ENCODE data around the gene FZD7. TPM values are rescaled to one million over a fixed set of nuclear protein-coding genes. Genes with fewer than 3 reads are reported as not detected.
A peak's percentile ranks its signal among the peaks of the same experiment; 100 is the strongest.

FZD7 gene
- total RNA-seq, 1 donor: 11.6 TPM

GRCh38 chr2:202009019-202009481 lies 24.6 kb upstream of the FZD7 start:
- no peak for DNase-seq (ENCODE audit: low read depth in 2 of 3, low spot score in 2 of 3)

DNA sequence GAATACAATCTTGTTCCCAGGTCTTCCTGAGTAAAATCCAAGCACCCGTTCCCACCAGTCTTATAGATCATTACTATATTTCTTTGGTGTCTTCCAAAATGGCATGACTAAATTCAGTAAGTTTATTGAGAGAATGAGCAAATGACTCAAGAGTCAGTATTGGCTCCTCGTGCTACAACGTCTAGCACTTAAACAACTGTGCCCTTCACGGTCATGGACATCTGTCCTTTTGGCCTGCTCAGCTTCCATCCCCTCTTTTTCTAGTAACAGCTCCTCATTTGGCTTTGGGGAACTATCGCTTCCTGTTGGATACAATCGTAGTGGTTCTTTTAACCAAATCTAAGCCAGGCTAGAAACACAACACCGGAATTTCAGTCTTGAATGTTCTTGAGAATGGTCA lies 24.1 kb upstream of the FZD7 start:
- DNase-seq (ENCODE audit: low read depth in 2 of 3, low spot score in 2 of 3): no peak

DNA sequence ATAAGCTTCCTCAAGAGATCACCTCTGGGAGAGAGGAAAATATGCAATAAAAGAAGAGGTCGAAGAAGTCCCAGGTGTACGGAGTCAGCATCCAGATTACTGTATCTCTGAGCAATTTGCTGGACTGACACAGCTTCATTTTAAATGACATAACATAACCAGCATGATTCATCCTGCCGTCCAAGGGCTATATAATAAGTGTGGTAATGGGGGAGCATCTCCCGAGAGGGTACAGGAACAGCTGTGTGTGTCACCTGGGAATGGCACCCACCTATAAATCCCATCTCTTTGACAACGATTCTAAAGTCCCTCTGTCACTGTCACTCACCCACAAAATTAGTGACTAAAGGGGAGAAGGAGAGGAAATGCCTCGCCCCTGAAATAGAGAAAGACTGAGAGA lies 19.3 kb upstream of the FZD7 start:
- DNase-seq (ENCODE audit: low read depth in 2 of 3, low spot score in 2 of 3): no peak

GRCh38 chr2:202014759-202015211 lies 18.9 kb upstream of the FZD7 start:
- DNase-seq (ENCODE audit: low read depth in 2 of 3, low spot score in 2 of 3): no peak

DNA sequence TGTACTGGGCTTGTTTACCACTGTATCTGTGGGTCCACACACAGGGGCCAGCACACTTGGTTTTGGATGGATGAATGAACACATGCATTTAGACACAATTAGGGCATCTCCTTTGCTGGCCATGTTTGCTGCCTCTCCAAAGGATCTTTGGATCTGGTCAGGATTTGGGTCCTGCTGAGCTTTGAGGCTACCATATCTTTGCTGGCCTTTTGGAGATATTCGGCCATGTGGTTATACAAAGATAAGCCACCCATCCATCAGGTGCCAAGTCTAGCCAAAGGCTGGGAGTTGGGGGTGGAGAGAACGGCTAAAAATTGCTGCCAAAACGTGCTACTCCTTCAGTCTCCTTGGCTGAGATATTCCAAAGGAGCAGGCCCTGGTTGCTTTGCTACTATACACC lies 18.2 kb upstream of the FZD7 start:
- DNase-seq (ENCODE audit: low read depth in 2 of 3, low spot score in 2 of 3): no peak

- no peak for DNase-seq (ENCODE audit: low read depth in 2 of 3, low spot score in 2 of 3)
Observed at GRCh38 chr2:202016579-202017227, 17.0 kb upstream of the FZD7 start.

GRCh38 chr2:202017940-202018339 lies 15.7 kb upstream of the FZD7 start:
- no peak for DNase-seq (ENCODE audit: low read depth in 2 of 3, low spot score in 2 of 3)

- DNase-seq (ENCODE audit: low read depth in 2 of 3, low spot score in 2 of 3): no peak
Observed at GRCh38 chr2:202018950-202019349, 14.7 kb upstream of the FZD7 start.

- no peak for DNase-seq (ENCODE audit: low read depth in 2 of 3, low spot score in 2 of 3)
Observed at GRCh38 chr2:202019689-202020450, 13.8 kb upstream of the FZD7 start.

GRCh38 chr2:202022755-202023154 lies 10.9 kb upstream of the FZD7 start:
- no peak for DNase-seq (ENCODE audit: low read depth in 2 of 3, low spot score in 2 of 3)

DNA sequence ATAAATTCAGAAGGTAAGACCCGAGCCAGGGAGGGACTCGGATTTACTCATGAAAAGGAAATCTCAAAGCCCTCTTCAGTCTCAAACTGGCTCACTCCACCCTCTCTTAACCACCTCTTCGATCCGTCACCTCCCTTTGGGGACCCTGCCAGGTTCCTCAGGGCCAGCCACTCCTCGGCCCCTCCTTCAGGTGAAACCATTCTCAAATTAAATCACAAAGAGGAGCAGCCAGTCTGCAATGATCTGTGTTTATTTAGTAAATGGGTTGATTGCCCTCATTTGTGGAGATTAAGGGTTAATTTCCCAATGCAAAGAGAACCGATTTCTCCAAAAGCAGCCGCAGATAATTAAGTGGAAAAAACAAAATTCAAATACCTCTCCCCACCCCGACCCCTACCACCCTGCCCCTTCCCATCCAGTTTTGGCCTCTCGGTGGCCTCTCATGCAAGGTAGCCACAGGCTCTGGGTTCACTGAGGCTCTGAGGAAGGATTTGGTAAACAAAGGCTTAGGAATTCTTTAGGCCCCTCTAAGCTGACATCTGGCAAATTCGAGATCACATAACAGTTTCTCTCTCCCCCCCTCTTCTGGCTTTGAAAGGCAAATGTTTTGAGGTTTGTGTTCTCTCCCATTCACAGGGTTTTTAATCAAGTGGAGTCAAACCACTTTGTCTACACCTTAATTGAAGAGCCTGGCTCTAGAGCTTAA lies 10.3 kb upstream of the FZD7 start:
- DNase-seq (ENCODE audit: low read depth in 2 of 3, low spot score in 2 of 3): no peak

- DNase-seq (ENCODE audit: low read depth in 2 of 3, low spot score in 2 of 3): no peak
Observed at GRCh38 chr2:202023904-202024266, 9.8 kb upstream of the FZD7 start.

DNA sequence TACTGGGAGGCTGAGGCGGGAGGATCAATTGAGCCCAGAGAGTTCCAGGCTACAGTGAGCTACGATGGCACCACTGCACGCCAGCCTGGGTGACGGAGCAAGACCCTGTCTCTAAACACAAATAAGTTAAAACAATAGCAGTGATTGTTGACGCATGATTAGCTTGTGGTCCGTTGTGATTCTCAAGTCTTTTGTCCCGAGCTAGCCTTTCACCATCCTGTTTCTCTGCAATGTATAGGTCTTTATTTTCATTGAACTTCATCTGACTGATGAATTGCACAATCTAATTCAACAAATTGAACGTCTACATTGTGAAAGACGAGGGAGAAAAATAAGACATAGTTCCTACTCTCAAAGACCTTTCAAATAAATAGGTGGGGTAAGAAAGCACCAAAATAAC lies 8.8 kb upstream of the FZD7 start:
- no peak for DNase-seq (ENCODE audit: low read depth in 2 of 3, low spot score in 2 of 3)

DNA sequence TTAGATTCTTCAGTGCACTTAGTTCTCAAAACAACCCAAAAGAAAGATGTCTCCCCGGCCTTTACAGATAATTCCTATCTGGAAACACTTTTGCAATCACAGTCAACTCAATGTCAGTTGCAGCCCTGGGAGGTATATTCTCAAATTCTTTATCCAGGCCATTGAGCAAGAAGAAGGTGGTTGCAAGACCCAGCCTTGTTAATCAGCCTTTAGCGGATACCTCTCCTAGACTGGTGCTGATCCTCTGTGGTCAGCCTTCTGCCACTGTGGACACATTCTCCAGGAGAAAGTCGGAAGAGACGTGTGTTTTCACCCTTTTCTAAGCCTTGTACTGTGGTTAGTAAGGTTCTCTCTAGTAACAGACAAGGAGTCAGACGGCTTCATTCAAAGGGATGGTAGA lies 7.8 kb upstream of the FZD7 start:
- no peak for DNase-seq (ENCODE audit: low read depth in 2 of 3, low spot score in 2 of 3)

GRCh38 chr2:202026507-202026906 lies 7.1 kb upstream of the FZD7 start:
- DNase-seq (ENCODE audit: low read depth in 2 of 3, low spot score in 2 of 3): no peak

GRCh38 chr2:202030691-202031090 lies 3.0 kb upstream of the FZD7 start:
- no peak for DNase-seq (ENCODE audit: low read depth in 2 of 3, low spot score in 2 of 3)

- DNase-seq (ENCODE audit: low read depth in 2 of 3, low spot score in 2 of 3): no peak
Observed at GRCh38 chr2:202031246-202031951, 2.3 kb upstream of the FZD7 start.

- DNase-seq (ENCODE audit: low read depth in 2 of 3, low spot score in 2 of 3): peak; percentile 9 to 83 (median 69)
Observed at GRCh38 chr2:202032846-202033316, 774 bp upstream of the FZD7 start.

DNA sequence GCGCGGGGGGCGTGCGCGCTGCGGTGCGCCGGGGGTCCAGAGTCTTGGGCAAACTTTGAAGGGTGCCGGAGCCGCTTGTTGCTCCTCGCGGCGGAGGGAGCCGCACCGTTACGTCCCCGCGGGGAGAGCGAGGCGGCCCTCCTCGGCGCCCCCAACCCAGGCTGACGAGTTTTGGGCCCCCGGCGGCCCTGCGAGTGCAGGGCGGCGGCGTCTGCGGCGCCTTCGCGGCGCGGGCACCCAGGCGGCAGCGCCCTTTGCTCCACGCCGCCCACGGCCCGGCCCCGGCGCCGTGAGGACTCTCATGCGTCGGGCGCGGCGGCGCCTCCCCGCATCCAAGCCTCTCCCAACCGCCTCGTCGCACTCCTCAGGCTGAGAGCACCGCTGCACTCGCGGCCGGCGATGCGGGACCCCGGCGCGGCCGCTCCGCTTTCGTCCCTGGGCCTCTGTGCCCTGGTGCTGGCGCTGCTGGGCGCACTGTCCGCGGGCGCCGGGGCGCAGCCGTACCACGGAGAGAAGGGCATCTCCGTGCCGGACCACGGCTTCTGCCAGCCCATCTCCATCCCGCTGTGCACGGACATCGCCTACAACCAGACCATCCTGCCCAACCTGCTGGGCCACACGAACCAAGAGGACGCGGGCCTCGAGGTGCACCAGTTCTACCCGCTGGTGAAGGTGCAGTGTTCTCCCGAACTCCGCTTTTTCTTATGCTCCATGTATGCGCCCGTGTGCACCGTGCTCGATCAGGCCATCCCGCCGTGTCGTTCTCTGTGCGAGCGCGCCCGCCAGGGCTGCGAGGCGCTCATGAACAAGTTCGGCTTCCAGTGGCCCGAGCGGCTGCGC lies 814 bp downstream of the FZD7 start:
- DNase-seq (ENCODE audit: low read depth in 2 of 3, low spot score in 2 of 3): peak; percentile 13 to 43 (median 29)

All from hematopoietic multipotent progenitor cell (in vitro differentiated cells).